A549 (cell line): ENCODE data around the gene TMOD1.

ENCODE experiments used
- BCL3 ChIP-seq: fragments of >200 bp; sonication (Bioruptor Twin); formaldehyde crosslinking; IDR thresholded peaks from 3 replicates; pipeline ENCODE4 v1.6.1; 2016
- CHD4 ChIP-seq: fragments of 200-600 bp; sonication (generic); IDR thresholded peaks from 2 replicates; pipeline ENCODE4 v1.6.1; 2016; ENCODE audit warnings: antibody characterized with exemption, mild to moderate bottlenecking, borderline replicate concordance
- EP300 ChIP-seq, 2 experiments: fragments of >200 bp; sonication (Bioruptor Twin); formaldehyde crosslinking; IDR thresholded peaks; 2 replicates in 1 of 2; 3 replicates in 1 of 2; pipeline ENCODE4 v1.6.1; 2016 to 2017
- MAFK ChIP-seq: fragments of 450-650 bp; IDR thresholded peaks from 2 replicates; pipeline ENCODE4 v1.6.1; 2014; ENCODE audit not compliant: partially characterized antibody
- POLR2A ChIP-seq: IDR thresholded peaks from 2 replicates; pipeline ENCODE4 v1.6.1; 2012; ENCODE audit warnings: mild to moderate bottlenecking, low read length
- RAD21 ChIP-seq, 2 experiments: fragments of >200 bp in 1 of 2; sonication (Bioruptor Twin) in 1 of 2; formaldehyde crosslinking in 1 of 2; IDR thresholded peaks in 1 of 2; conservative IDR thresholded peaks in 1 of 2; 2 replicates in 1 of 2; 3 replicates in 1 of 2; pipeline ENCODE4 v1.6.1; 2012 to 2018; ENCODE audit warnings: inconsistent platforms in 1 of 2
- REST ChIP-seq: fragments of 200-600 bp; sonication (generic); IDR thresholded peaks from 2 replicates; pipeline ENCODE4 v1.6.1; 2016; ENCODE audit warnings: antibody characterized with exemption, mild to moderate bottlenecking, moderate library complexity
- ZSCAN20 ChIP-seq: fragments of 250-450 bp; sonication (Bioruptor Pico); IDR thresholded peaks from 2 replicates; pipeline ENCODE4 v1.8.0; 2022; ENCODE audit warnings: mild to moderate bottlenecking, moderate library complexity
- TF ChIP-seq, protein P1 (sequence below): fragments of >200 bp; sonication (Bioruptor Twin); formaldehyde crosslinking; IDR thresholded peaks from 3 replicates; pipeline ENCODE4 v1.5.1; 2016
- TF ChIP-seq, protein P2 (sequence below): fragments of 450-650 bp; IDR thresholded peaks from 2 replicates; pipeline ENCODE4 v1.6.1; 2014; ENCODE audit warnings: antibody characterized with exemption

- TF ChIP-seq CHD4, result no peak
- TF ChIP-seq EP300 (IDR thresholded peaks at IDR 0.05), result no peak
- no peak for TF ChIP-seq ZSCAN20 (CRISPR knock-in tag)
- TF ChIP-seq, protein P1, sequence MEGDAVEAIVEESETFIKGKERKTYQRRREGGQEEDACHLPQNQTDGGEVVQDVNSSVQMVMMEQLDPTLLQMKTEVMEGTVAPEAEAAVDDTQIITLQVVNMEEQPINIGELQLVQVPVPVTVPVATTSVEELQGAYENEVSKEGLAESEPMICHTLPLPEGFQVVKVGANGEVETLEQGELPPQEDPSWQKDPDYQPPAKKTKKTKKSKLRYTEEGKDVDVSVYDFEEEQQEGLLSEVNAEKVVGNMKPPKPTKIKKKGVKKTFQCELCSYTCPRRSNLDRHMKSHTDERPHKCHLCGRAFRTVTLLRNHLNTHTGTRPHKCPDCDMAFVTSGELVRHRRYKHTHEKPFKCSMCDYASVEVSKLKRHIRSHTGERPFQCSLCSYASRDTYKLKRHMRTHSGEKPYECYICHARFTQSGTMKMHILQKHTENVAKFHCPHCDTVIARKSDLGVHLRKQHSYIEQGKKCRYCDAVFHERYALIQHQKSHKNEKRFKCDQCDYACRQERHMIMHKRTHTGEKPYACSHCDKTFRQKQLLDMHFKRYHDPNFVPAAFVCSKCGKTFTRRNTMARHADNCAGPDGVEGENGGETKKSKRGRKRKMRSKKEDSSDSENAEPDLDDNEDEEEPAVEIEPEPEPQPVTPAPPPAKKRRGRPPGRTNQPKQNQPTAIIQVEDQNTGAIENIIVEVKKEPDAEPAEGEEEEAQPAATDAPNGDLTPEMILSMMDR, result no peak
- no peak for TF ChIP-seq REST
- TF ChIP-seq POLR2A, result no peak
- TF ChIP-seq, protein P2, sequence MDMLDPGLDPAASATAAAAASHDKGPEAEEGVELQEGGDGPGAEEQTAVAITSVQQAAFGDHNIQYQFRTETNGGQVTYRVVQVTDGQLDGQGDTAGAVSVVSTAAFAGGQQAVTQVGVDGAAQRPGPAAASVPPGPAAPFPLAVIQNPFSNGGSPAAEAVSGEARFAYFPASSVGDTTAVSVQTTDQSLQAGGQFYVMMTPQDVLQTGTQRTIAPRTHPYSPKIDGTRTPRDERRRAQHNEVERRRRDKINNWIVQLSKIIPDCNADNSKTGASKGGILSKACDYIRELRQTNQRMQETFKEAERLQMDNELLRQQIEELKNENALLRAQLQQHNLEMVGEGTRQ, result no peak
- TF ChIP-seq RAD21 (conservative IDR thresholded peaks at IDR 0.05 in 1 of 2, IDR thresholded peaks at IDR 0.05 in 1 of 2), result no peak
- no peak for TF ChIP-seq BCL3
- TF ChIP-seq MAFK, result no peak
Observed at GRCh38 chr9:97630591-97630990, 129.1 kb downstream of the TMOD1 start.
